Fibroblast of skin of right quadriceps (primary cell): Measurements from ENCODE around the gene KLRD1.
A peak's percentile ranks its signal among the peaks of the same experiment; 100 is the strongest.
"Not testable (repeated sequence)": the region's sequence is repeated elsewhere in the genome, so short reads cannot be mapped to it uniquely, and the experiment has no call there.

Experiments used
- DNase-seq: peaks from one replicate; pipeline ENCODE4 v3.0.0-alpha.2; 2013

KLRD1 gene

DNA sequence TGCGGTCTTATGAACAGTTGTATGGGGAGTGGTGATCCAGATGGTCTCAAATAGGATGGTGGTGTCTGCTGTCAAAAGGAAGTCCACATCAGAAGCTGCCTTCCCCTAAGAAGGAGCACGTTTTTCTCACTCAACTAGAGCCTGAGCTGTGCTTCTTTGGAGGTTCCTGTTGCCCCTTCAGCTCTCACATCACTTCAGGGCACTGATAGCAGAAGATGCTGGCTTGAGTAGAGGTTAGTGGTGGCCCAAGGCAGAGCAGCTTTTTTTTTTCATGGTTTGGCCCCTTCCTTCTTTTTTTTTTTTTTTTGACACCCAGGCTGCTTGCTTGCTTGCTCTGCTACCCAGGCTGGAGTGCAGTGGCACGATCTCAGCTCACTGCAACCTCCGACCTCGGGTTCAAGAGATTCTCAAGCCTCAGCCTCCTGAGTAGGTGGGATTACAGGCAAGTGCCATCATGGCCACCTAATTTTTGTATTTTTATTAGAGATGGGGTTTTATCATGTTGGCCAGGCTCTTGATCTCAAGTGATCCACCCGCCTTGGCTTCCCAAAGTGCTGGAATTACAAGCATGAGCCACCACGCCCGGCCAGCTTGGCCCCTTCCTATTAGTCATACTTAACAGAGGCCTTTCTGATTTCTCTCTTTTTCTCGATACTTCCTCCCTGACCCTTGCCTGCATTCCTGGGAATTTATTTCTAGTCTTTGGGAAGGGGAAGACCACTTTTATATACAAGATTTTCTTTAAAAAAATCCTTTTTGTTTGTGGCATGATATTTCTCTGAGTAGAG lies 31.6 kb downstream of the KLRD1 start:
- no peak for DNase-seq

DNA sequence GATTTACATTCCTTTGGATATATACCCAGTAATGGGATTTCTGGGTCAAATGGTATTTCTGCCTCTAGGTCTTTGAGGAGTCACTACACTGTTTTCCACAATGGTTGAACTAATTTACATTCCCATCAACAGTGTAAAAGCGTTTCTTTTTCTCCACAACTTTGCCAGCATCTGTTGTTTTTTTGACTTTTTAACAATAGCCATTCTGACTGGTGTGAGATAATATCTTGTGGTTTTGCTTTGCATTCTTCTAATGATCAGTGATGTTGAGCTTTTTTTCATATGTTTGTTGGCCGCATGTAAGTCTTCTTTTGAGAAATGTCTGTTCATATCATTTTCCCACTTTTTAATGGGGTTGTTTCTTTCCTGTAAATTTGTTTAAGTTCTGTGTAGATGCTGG lies 33.3 kb downstream of the KLRD1 start:
- DNase-seq = not testable (repeated sequence)

DNA sequence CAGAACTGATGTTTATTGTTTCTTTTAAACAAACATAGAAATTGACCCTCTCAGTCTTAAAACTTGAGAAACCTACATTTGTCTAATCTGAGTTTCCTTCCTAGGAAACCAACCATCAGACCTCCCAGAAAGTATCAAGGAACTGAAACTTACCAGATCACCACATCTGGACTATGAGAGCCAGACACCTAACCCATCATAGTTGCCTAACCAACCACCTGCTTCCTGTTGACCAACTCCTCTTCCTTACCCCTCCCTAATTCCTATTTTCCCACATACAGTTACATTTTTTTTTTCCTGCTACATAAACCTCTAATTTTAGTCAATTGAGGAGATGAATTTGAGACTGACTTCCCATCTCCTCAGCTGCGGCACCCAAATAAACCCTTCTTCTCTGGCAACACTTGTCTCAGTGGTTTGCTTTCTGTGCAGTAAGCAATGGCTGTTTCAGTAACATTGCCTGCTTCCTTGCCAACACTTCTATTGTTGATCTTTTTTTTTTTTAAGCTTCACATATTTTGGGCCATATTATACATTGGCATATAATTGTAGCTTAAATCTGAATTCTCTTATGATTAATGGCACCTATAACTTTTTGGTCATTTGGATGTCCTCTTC lies 34.3 kb downstream of the KLRD1 start:
- DNase-seq = no peak

DNA sequence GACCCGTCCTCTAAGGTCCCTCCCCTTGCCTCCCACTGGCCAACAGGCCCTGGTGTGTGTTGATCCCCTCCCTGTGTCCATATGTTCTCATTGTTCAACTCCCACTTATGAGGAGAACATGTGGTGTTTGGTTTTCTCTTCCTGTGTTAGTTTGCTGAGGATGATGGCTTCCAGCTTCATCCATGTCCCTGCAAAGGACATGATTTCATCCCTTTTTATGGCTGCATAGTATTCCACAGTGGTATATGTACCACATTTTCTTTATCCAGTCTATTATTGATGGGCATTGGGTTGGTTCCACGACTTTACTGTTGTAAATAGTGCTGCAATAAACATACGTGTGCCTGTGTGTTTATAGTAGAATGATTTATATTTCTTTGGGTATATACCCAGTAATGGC lies 43.8 kb downstream of the KLRD1 start:
- DNase-seq = not testable (repeated sequence)

DNA sequence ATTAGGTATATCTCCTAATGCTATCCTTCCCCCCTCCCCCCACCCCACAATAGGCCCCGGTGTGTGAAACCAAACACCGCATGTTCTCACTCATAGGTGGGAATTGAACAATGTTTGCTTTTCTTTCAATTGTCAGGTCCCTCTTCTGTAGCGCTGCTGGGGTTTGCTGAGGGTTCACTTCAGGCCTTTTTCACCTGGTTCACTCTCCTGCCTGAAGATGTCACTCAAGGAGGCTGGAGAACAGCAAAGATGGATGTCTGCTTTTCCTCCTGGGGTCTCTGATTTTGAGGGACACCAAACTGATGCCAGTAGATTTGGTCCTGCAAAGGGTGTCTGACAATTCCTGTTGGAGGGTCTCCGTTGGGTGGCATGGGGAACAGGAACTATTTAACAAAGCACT lies 46.4 kb downstream of the KLRD1 start:
- DNase-seq = no peak

DNA sequence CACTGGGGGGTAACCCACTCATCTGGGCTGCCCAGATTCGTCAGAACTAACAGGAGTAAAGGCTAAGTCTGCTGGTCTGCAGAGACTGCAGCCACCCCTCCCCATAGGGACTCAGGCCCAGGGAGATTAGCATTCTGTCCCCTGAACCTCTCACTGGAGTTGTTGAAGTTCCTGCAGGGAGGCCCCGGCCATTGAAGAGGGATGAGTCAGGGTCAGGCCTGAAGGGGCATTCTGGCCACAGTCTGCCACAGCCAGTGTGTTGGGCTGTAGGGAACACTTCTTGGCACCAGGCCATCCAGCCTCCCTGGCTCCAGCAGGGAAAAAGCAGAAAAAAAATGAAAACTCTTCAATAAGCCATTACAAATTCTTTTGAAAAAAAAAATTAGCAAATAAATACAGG lies 46.8 kb downstream of the KLRD1 start:
- DNase-seq = no peak

DNA sequence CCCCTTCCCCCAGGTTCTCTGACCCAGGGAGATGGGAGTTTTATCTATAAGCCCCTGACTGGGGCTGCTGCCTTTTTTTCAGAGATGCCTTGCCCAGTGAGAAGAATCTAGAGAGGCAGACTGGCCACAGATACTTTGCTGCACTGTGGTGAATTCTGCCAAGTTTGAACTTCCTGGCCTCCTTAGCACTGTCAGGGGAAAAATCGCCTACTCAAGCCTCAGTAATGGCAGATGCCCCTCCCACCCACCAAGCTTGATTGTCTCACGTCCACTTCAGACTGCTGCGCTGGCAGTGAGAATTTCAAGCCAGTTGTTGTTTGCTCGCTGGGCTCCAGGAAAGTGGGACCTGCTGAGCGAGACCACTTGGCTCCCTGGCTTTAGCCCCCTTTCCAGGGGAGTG lies 50.5 kb downstream of the KLRD1 start:
- no peak for DNase-seq

DNA sequence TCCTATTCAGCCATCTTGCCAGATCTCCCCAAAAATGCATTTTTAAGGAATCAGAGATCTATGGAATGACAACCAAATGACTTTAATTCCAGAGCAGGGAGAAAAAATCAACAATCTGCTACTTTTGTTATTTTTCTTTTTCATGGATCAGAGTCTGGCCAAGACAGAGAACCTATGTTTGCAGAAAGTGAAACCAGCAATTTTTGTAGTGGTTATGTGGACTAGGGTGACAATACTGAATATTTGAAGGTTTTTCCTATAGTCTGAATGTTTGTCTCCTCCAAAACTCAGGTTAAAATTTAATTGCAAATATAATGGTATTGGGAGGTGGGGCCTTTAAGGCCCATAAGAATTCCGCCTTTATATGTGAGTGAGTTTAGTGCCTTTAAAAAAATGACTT lies 51.3 kb downstream of the KLRD1 start:
- DNase-seq = no peak

DNA sequence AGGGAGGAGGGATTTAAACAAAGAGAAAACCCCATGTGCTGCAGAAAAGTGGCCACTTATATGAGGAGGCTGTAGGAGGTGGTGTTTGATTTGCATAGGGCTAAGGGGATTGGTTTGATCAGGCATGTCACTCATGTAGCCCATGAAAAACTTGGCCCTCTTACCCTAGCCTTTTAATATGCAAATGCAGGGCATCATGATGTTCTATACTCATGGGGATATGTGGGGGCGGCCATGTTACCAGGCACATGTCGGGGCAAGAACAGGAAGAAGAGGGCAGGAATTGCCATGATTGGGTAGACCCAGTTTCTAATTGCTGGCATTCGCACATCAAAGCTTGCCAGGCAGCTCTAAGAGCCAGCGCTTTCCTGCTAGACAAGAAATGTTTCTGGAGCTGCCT lies 53.4 kb downstream of the KLRD1 start:
- DNase-seq = no peak

DNA sequence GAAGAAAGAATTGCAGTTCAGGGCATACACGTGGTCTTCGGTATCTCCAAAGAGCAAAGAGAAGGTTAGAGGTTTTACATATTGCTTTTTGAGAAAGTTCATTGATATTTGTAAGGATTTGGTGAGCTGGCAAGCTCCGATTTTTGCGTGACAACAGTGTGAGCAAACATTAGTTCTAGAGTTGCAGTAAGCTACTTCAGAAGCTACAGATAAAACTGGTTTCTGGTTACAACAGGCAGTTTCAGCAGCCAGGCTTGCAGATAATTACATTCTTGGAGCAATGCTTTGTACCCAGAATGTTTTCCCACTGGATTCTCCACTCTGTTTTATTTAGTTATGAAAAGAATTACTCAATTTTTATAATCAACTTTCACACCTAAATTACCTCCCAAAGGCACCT lies 54.0 kb downstream of the KLRD1 start:
- DNase-seq = peak; percentile 24

DNA sequence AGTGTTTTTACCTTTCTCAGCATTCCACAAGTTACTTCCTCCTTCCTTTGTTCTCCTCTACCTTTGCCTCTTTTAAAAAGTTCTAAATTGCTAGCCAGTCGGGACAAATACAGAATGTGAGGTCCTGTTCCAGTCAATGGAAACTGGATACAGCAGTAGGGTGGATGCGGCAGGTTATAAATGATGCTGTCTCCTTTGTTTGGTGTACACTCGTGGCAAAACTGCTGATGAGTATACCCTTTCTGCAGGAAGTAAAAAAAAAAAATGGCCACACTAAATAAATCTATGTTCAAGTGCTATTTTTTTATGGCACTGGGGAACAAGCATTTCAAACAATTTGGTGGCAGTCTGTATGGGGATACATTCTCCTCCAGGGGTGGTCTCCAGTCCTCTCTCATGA lies 54.7 kb downstream of the KLRD1 start:
- no peak for DNase-seq

DNA sequence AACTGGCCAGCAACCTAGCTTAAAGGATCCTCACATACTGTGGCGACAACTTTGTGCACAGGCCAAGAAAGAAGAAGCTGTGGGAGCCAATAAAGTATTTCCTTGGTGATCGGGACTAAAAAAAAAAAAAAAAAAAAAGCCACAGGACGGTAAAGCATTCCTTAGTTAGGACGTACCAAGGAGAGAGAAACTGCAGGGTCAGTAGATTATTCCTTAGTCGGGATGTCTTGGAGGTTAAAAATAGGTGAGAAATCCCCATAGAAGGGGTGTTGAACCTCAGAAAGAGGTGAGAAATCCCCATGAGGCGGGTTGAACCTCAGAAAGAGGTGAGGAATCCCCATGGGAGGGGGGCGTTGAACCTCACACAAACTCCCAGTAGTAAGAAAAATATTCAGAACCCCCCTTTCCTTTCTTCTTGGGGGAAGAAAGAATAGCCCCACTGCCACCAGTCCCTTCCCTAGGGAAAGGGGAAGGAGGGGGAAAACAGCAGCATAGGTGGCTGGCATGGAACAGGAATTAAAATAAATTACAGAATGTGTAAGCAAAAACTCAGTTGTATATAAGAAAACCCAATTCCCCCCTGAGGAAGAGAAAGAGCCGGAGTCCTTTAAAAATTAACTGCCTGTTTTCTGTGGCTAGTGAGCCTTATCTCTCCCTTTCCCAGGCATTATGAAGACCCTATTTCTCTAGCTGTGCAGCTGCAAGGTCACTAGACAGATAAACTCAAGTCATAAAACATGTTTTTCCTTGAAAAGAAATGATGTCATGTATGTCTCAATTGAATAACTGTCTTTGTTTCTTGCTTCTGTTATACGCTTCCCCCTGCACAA lies 55.4 kb downstream of the KLRD1 start:
- no peak for DNase-seq

DNA sequence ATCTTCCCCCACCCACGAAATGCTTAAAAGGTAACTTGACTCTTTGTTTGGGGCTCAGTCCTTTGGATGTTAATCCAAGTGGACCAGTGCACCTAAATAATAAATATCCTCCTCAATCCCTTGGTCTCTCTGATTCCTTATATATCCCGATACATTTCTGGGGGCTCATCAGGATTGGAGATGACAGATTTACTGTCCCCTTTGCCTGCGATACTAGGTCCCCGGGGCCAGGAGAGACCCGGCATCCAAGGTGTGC lies 55.9 kb downstream of the KLRD1 start:
- no peak for DNase-seq

DNA sequence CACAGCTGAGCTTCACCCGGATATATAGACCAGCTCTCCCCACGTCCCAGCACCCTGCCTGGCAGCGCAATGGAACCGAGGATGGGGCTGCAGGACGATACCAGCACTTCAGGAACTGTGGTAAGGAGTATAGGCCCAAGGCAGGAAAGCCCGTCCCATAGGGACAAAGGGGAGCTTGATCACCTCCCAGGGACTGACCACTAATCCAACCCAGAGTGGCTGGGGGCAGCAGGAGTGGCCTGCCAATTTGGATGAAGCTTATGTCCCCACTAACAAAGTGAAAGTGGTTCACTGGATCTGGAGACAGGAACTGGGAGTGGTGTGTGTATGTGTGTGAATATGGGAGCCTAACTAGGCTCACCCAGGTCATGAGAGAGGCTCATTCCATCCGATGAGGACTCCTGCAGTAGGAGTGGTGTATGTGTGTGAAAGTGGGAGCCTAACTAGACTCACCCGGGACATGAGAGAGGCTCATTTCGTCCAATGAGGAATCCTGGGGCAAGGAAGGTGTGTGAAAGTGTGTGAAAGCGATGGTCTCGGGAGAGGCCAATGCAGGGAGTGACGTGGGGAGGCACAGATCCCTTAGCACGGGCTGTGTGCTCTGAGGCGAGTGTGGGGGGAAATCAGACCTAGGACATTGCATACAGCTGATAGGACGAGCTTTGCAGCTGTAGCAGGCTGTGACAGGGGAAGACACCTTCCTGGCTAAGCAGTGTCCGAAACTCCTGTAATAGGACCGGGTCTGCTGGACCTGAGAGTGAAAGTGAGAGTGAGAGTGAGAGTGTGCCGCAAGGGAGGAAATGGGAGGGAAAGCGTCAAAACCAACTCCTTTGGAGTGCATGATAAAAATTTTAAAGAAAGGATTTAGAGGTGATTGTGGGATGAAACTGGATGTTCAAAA lies 56.5 kb downstream of the KLRD1 start:
- peak; percentile 43 for DNase-seq

DNA sequence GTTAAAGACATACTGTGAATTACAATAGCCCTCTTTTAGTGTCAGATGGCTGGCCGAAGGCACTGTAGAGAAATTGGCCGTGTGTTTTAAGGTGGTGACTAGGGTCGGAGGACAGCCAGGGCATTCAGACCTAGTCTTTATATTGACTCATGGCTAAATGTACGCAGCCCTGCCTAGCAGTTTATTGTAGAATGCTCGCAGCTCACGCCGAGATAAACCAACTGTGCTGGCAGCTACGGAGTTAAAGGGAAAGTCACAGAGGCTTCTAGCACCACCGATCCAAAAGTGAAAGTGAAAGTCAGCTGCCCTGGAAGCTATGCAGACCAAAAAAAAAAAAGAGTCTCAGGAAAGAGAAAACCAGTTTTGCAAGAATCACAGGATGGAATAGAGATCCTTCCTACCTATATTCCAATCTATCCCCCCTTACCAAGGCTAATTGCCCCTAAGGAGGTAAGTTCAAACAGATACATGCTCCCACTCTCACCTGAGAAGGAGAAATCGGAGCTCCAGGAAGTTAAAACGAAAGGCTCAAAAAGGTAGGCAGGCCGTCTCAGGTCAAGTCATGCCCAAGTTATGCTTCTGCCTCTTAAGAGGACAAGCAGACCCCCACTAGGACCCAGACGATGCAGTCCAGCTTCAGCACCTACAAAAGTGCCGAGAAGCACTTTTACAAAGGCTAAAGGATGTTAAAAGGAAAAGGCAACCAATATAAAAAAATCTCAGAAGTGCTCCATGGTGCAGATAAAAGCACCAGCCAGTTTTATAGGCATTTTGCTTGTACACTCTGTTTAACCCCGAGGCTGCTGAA lies 57.3 kb downstream of the KLRD1 start:
- DNase-seq = peak; percentile 78

DNA sequence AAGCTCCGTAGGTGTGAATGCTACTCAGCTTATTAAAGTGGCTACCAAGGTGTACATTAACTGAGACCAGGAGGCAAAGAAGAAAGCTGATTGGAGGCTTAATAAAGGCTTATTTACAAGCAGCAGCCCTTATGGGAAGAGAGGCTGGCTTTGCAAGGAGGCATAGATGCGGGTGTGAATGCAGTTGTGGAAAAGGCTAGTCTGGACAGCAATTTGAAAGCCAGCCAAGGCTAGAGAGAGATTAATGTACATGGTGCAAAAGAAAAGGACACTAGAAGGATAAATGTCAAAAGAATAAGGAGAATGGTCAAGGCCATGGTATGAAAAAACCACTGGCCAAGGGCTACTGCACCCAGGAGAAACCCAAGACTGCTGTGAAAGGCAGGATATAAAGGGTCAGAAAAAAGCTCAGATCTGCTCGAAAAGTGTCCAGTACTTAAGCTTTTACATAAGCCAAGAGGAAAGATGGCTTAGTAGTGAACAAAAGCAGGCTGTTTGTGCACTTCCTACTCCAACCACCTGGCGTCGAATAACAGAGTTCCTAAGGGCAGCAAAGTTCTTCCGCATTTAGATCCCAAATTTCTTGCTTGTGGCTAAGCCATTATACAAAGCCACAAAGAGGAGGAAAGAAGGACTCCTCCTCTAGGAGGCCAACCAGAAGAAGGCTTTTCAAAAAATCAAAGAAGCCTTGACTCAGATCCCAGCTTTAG lies 58.2 kb downstream of the KLRD1 start:
- peak; percentile 36 for DNase-seq

DNA sequence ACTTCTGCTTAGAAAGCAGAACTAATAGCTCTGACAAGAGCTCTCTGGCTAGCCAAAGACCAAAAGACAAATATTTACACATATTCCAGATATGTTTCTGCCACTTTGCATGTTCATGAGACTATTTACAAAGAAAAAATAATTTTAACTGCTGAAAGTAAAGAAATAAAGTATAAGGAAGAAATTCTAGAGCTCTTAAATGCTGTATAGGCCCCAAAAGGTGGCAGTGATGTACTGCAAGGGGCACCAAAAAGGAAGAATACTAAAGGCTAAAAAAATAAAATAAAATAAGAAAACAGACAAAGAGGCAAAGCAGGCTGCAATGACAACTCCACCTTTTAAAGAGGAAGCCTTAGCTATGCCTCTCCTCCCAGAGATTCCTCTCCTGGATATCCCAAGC lies 59.2 kb downstream of the KLRD1 start:
- DNase-seq = peak; percentile 31

DNA sequence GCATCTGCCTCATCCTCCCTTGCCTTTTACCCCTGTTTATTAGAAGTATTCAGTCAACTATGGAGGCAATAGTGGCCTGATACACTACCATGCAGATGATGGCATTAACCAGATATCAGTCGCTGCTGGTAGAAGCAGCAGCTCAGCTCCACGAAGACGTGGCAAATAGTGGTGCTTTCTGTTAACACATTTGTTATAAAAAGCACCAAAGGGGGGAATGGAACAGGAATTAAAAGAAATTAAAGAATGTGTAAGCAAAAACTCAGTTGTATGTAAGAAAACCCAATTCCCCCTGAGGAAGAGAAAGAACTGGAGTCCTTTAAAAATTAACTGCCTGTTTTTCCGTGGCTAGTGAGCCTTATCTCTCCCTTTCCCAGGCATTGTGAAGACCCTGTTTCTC lies 60.0 kb downstream of the KLRD1 start:
- not testable (repeated sequence) for DNase-seq

DNA sequence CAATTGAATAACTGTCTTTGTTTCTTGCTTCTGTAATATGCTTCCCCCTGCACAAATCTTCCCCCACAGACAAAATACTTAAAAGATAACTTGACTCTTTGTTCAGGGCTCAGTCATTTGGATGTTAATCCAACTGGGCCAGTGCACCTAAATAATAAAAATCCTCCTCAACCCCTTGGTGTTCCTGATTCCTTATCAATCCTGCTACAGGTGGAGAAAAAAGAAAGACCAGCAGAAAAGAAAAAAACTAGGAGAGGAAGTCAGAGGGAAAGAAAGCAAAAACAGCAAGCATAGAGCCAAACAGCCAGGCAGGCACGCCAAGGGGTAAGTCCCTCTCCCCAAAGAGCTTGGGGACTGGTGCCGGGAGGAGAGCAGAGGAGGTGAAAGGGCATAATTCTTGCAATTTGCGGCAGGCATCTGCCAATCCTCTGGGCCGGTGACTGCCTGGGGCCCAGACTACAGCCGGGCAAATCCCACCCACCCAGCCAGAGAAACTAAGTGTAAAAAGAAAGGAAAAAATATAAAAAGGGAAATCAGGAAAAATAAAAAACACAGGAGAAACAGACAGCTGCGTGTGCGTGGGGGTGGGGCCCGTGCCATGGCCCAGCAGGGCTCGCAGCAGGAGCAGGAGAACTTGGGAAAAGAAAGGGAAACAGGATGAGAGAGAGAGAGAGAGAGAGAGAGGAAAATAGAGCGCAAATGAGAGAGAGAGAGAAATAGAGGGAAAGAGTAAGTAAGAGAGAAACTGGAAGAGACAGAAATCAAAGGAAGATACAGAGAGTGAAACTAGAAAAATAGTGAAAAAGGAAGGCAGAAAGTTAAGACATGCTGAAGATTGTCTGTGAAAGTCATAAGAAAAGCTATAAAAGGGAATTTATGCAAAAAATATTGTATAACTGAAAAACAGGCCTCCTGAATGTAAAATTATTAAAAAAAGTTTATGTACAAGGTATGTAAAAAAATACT lies 60.8 kb downstream of the KLRD1 start:
- no peak for DNase-seq
